ENCODE data around the gene TENM4. TPM values are rescaled to one million over a fixed set of nuclear protein-coding genes. Genes with fewer than 3 reads are reported as not detected.

The TENM4 gene
- total and polyA plus RNA-seq, 11 donors = 0.08 to 6.4 (median 1.0) TPM

DNA sequence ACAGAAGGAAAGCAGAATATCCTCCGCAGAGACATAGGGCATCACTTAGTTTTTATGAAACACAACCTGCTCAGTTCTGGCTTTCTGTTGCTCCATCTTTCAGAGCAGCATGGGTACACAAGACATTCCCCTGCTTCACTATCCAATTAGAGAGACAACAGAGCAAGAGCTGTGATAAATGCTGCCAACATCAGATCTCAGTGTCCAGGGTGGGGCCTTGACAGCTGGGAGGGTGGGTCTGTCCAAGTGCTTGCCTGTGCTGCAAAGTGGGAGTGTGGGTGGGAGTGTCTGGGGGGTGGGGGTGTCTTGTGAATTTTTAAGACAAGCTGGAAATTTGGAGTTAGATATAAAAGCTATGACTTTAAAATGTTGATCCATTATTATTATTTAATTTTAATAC lies 369.6 kb downstream of the TENM4 start:
- intact Hi-C loops (cut with DNase I) = loop anchor here in 2 of 10 donors (10.0 kb wide), 2 partner anchors 266 to 426 kb away; no protein-coding TSS in a partner anchor
- DNase-seq = no peak
- Histone ChIP-seq H3K9me3 (no peaks in the 10 kb centered on the region), H3K27ac (no peak overlapping the region), H3K4me1 (no peaks in the 10 kb centered on the region), H3K27me3 (no peaks in the 10 kb centered on the region), H3K36me3 (no peaks in the 10 kb centered on the region), H3K4me3 (no peak overlapping the region)
- 89 to 100% (median 98%) methylated on average over 1 of the region's 1 CpG for WGBS, 4 donors
- no peak for ATAC-seq
- no peak for TF ChIP-seq POLR2A (IDR thresholded peaks at IDR 0.05)
- TF ChIP-seq, protein P1, sequence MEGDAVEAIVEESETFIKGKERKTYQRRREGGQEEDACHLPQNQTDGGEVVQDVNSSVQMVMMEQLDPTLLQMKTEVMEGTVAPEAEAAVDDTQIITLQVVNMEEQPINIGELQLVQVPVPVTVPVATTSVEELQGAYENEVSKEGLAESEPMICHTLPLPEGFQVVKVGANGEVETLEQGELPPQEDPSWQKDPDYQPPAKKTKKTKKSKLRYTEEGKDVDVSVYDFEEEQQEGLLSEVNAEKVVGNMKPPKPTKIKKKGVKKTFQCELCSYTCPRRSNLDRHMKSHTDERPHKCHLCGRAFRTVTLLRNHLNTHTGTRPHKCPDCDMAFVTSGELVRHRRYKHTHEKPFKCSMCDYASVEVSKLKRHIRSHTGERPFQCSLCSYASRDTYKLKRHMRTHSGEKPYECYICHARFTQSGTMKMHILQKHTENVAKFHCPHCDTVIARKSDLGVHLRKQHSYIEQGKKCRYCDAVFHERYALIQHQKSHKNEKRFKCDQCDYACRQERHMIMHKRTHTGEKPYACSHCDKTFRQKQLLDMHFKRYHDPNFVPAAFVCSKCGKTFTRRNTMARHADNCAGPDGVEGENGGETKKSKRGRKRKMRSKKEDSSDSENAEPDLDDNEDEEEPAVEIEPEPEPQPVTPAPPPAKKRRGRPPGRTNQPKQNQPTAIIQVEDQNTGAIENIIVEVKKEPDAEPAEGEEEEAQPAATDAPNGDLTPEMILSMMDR (IDR thresholded peaks at IDR 0.05) = no peak

DNA sequence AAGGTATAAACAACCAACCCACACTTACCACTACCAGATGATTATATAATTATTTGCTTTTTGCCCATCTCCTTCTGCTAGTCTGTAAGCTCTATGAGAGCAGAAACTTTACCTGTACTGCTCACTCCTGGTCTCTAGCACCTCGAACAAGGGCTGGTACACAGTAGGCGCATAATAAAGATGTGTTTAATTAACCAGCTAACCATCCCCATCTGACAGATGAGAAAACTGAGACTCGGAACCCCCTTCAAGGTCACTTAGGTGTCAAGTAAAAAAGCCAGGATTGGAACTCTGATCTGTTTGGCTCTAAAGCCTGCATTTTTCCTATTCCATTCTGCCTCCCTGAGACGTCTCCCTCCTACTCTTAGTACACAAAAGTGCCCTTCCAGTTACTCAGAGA lies 370.3 kb downstream of the TENM4 start:
- no peaks in the 10 kb centered on the region for H3K4me1 ChIP-seq
- H3K4me3 ChIP-seq = no peak overlapping the region
- WGBS, 4 donors = 76 to 92% (median 91%) methylated on average over 4 of the region's 4 CpGs
- no peak for TF ChIP-seq POLR2A (IDR thresholded peaks at IDR 0.05)
- TF ChIP-seq, protein P1 (IDR thresholded peaks at IDR 0.05) = no peak
- no peak overlapping the region for H3K27ac ChIP-seq
- ATAC-seq (no peak), DNase-seq (no peak)
- intact Hi-C loops (cut with DNase I) = loop anchor here in 2 of 10 donors (10.0 kb wide), 2 partner anchors 266 to 426 kb away; no protein-coding TSS in a partner anchor
- no peaks in the 10 kb centered on the region for H3K36me3 ChIP-seq
- H3K9me3 ChIP-seq = no peaks in the 10 kb centered on the region
- no peaks in the 10 kb centered on the region for H3K27me3 ChIP-seq

DNA sequence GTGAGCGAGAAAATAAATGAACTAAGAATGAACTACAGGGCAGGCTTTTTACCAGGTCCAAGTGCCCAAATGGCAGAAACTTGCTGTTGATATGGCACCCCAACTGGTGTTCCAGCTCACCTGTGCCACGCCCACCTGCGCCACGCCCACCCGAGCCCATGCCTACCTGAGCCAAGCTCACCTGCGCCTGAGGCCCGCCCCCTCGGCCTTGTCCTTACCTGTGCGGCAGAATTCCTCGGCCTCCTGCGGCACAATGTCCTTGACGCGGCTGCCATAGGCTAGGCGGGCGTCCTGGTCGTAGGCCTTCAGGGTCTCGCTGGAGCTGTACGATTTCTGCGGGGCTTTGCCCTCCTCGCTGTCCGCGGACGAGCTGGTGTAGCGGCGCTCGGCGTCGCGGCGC lies 371.3 kb downstream of the TENM4 start:
- no peaks in the 10 kb centered on the region for H3K9me3 ChIP-seq
- ATAC-seq = no peak
- no peaks in the 10 kb centered on the region for H3K27me3 ChIP-seq
- H3K4me1 ChIP-seq = no peaks in the 10 kb centered on the region
- WGBS, 4 donors = 93 to 97% (median 96%) methylated on average over 29 to 30 of the region's 30 CpGs
- no peak overlapping the region for H3K27ac ChIP-seq
- TF ChIP-seq, protein P1 (IDR thresholded peaks at IDR 0.05) = no peak
- TF ChIP-seq POLR2A (IDR thresholded peaks at IDR 0.05) = no peak
- intact Hi-C loops (cut with DNase I) = loop anchor here in 1 of 10 donors (10.0 kb wide), 1 partner anchor 185 kb away; no protein-coding TSS in a partner anchor
- H3K4me3 ChIP-seq = no peak overlapping the region
- DNase-seq = no peak
- no peaks in the 10 kb centered on the region for H3K36me3 ChIP-seq

DNA sequence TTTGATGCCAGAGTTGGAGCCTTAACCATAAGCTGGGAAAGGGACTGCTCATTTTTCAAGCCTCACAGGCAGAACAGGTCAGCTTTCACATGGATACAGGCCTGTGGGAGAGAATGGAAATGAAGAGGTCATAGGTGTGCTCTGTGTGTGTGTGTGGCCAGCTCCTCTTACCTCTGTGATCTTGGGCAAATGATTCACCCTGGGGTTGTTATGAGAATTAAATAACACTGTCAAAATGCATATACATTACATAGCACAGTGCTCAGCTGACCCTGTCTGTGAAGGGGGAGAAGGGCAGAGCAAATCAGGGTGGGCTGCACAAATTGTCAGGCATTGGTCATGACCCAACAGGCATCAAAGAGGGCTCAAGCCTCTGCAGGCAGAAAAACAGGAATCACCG lies 372.5 kb downstream of the TENM4 start:
- H3K4me3 ChIP-seq = no peak overlapping the region
- intact Hi-C loops (cut with DNase I) = loop anchor here in 1 of 10 donors (10.0 kb wide), 1 partner anchor 186 kb away; no protein-coding TSS in a partner anchor
- no peak for ATAC-seq
- H3K4me1 ChIP-seq = peaks cover 0 to 2% (median 0%) of the 10 kb centered on the region in 12 donors
- DNase-seq = no peak
- H3K27me3 ChIP-seq = no peaks in the 10 kb centered on the region
- no peak for TF ChIP-seq POLR2A (IDR thresholded peaks at IDR 0.05)
- TF ChIP-seq, protein P1 (IDR thresholded peaks at IDR 0.05) = no peak
- H3K27ac ChIP-seq = no peak overlapping the region
- WGBS, 4 donors = 89 to 100% (median 93%) methylated on average over 1 of the region's 1 CpG
- H3K36me3 ChIP-seq = no peaks in the 10 kb centered on the region
- no peaks in the 10 kb centered on the region for H3K9me3 ChIP-seq

Data from heart left ventricle (tissue), 16 donors.